Peyer's patch (tissue), 4 donors: ENCODE data around the gene C2. TPM values are rescaled to one million over a fixed set of nuclear protein-coding genes. Genes with fewer than 3 reads are reported as not detected.

Experiments used
- DNase-seq, 3 donors: peaks; one replicate each; pipeline ENCODE4 v3.0.0-alpha.2; 2017 to 2019
- H3K27ac ChIP-seq, 4 donors: fragments of 200-600 bp; sonication (generic); one replicate each; pipeline ENCODE4 v1.5.1; 2016 to 2019
- H3K27me3 ChIP-seq, 2 donors: fragments of 200-600 bp; sonication (generic); one replicate each; pipeline ENCODE4 v1.5.1; 2019
- H3K36me3 ChIP-seq, 3 donors: fragments of 200-600 bp; sonication (generic); one replicate each; pipeline ENCODE4 v1.5.1; 2016 to 2019
- H3K4me1 ChIP-seq, 4 donors: fragments of 200-600 bp; sonication (generic); one replicate each; pipeline ENCODE4 v1.5.1; 2016 to 2019
- H3K4me3 ChIP-seq, 4 donors: fragments of 200-600 bp; sonication (generic); 1 replicate in 3 of 4; 2 replicates in 1 of 4; pipeline ENCODE4 v1.5.1; 2016 to 2019; ENCODE audit warnings: mild to moderate bottlenecking in 1 of 4
- H3K9me3 ChIP-seq, 4 donors: fragments of 200-600 bp; sonication (generic); one replicate each; pipeline ENCODE4 v1.5.1; 2016 to 2019; ENCODE audit warnings: mild to moderate bottlenecking in 1 of 4
- CTCF ChIP-seq, 6 experiments: fragments of 450-650 bp in 4 of 6; fragments of 200-600 bp in 2 of 6; sonication (generic) in 1 of 6; IDR thresholded peaks; one replicate each; pipeline ENCODE4 v1.5.1; 2017 to 2019; ENCODE audit warnings: antibody characterized with exemption in 6 of 6, mild to moderate bottlenecking in 3 of 6, moderate library complexity in 1 of 6
- POLR2A ChIP-seq, 2 donors: fragments of 450-650 bp; IDR thresholded peaks; one replicate each; pipeline ENCODE4 v1.5.1; 2017; ENCODE audit warnings: antibody characterized with exemption in 2 of 2, mild to moderate bottlenecking in 2 of 2, moderate library complexity in 2 of 2
- total RNA-seq, 4 donors: library from RNA; depleted of rRNA; stranded (reverse); fragments of >200 nt; gene quantifications; one replicate each; pipeline ENCODE4 v1.1.0, GENCODE V29; 2016

Gene C2
- total RNA-seq, 4 donors from 2014 or later = 15.3 to 63.2 (median 38.4) TPM

GRCh38 chr6:31886541-31886991 lies 41.0 kb upstream of the C2 start:
- DNase-seq = peak in 1 of 3 donors; percentile 44
- H3K4me1 ChIP-seq = no peaks in the 10 kb centered on the region
- H3K27ac ChIP-seq = no peak overlapping the region
- peaks cover 0 to 92% (median 0%) of the 10 kb centered on the region in 3 donors for H3K36me3 ChIP-seq
- no peak overlapping the region for H3K4me3 ChIP-seq
- TF ChIP-seq POLR2A (IDR thresholded peaks at IDR 0.05) (no peak), CTCF (IDR thresholded peaks at IDR 0.05) (no peak)
- H3K9me3 ChIP-seq = no peaks in the 10 kb centered on the region
- H3K27me3 ChIP-seq = no peaks in the 10 kb centered on the region

GRCh38 chr6:31887173-31888007 lies 40.1 kb upstream of the C2 start:
- H3K36me3 ChIP-seq = peaks cover 0 to 92% (median 0%) of the 10 kb centered on the region in 3 donors
- TF ChIP-seq CTCF (IDR thresholded peaks at IDR 0.05) (no peak), POLR2A (IDR thresholded peaks at IDR 0.05) (no peak)
- no peak overlapping the region for H3K27ac ChIP-seq
- no peak overlapping the region for H3K4me3 ChIP-seq
- DNase-seq = no peak
- no peaks in the 10 kb centered on the region for H3K4me1 ChIP-seq
- no peaks in the 10 kb centered on the region for H3K9me3 ChIP-seq
- H3K27me3 ChIP-seq = no peaks in the 10 kb centered on the region

- Histone ChIP-seq H3K27ac (no peak overlapping the region), H3K36me3 (peaks cover 0 to 92% (median 0%) of the 10 kb centered on the region in 3 donors), H3K4me1 (no peaks in the 10 kb centered on the region), H3K4me3 (no peak overlapping the region), H3K9me3 (no peaks in the 10 kb centered on the region), H3K27me3 (no peaks in the 10 kb centered on the region)
- TF ChIP-seq CTCF (IDR thresholded peaks at IDR 0.05) (peak in 4 of 6 experiments; percentile 52 to 75 (median 64)), POLR2A (IDR thresholded peaks at IDR 0.05) (no peak)
- DNase-seq = peak in 2 of 3 donors; percentile 65 to 72
Measured at GRCh38 chr6:31888276-31889258, 39.0 kb upstream of the C2 start.

- H3K27me3 ChIP-seq = no peaks in the 10 kb centered on the region
- no peaks in the 10 kb centered on the region for H3K4me1 ChIP-seq
- no peaks in the 10 kb centered on the region for H3K9me3 ChIP-seq
- peaks cover 0 to 90% (median 0%) of the 10 kb centered on the region in 3 donors for H3K36me3 ChIP-seq
- H3K27ac ChIP-seq = no peak overlapping the region
- no peak for DNase-seq
- no peak for TF ChIP-seq POLR2A (IDR thresholded peaks at IDR 0.05)
- TF ChIP-seq CTCF (IDR thresholded peaks at IDR 0.05) = no peak
- no peak overlapping the region for H3K4me3 ChIP-seq
Measured at GRCh38 chr6:31889331-31889972, 38.1 kb upstream of the C2 start.

GRCh38 chr6:31892821-31893220 lies 34.7 kb upstream of the C2 start:
- Histone ChIP-seq H3K9me3 (no peaks in the 10 kb centered on the region), H3K4me1 (peaks cover 0 to 8% (median 3%) of the 10 kb centered on the region in 4 donors), H3K27me3 (no peaks in the 10 kb centered on the region), H3K4me3 (no peak overlapping the region), H3K36me3 (peaks cover 0 to 70% (median 0%) of the 10 kb centered on the region in 3 donors), H3K27ac (no peak overlapping the region)
- TF ChIP-seq CTCF (IDR thresholded peaks at IDR 0.05) (no peak), POLR2A (IDR thresholded peaks at IDR 0.05) (no peak)
- DNase-seq = no peak
